NB4 (cell line): ENCODE data around the gene MAGI2.

ENCODE experiments used
- POLR2A ChIP-seq: IDR thresholded peaks from 2 replicates; pipeline ENCODE4 v1.6.1; 2011; ENCODE audit warnings: mild to moderate bottlenecking; ENCODE audit not compliant: insufficient read length; ENCODE audit errors: extremely low read depth
- TF ChIP-seq, protein P1 (sequence below): IDR thresholded peaks from one replicate; pipeline ENCODE4 v1.5.1; 2012; ENCODE audit warnings: low read depth, low read length

DNA sequence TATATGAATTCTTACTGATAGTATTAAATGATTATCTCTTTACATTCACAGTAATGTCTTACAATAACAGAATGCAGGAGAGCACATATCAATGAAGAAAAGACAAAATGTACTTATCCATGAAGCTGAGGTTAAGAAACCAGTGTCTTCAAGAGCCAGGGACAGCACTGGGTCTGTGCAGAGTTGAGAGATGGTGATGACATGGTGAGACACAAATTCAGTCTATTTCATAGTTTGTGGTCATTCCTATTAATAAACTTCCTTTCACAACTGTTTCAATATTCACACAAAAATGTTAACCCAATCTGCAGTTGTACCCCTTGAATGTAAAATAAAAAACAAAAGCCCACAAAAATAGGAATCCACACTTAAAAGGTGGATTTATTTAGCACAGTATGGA, 5.3 kb upstream of the MAGI2 start:
- TF ChIP-seq, protein P1, sequence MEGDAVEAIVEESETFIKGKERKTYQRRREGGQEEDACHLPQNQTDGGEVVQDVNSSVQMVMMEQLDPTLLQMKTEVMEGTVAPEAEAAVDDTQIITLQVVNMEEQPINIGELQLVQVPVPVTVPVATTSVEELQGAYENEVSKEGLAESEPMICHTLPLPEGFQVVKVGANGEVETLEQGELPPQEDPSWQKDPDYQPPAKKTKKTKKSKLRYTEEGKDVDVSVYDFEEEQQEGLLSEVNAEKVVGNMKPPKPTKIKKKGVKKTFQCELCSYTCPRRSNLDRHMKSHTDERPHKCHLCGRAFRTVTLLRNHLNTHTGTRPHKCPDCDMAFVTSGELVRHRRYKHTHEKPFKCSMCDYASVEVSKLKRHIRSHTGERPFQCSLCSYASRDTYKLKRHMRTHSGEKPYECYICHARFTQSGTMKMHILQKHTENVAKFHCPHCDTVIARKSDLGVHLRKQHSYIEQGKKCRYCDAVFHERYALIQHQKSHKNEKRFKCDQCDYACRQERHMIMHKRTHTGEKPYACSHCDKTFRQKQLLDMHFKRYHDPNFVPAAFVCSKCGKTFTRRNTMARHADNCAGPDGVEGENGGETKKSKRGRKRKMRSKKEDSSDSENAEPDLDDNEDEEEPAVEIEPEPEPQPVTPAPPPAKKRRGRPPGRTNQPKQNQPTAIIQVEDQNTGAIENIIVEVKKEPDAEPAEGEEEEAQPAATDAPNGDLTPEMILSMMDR: no peak
- TF ChIP-seq POLR2A: no peak
